ENCODE measurements around the gene FLNC. TPM values are rescaled to one million over a fixed set of nuclear protein-coding genes. Genes with fewer than 3 reads are reported as not detected.

Gene FLNC
- total and polyA plus RNA-seq, 2 of the 13 experiments (the other 11 are each of a cell fraction or from before 2014, with no cell fraction given), result 0.02 TPM; not detected in 1

- TF ChIP-seq ZNF749 (CRISPR knock-in tag; IDR thresholded peaks at IDR 0.05; ENCODE audit: borderline replicate concordance), result no peak
- TF ChIP-seq TFE3 (CRISPR knock-in tag; IDR thresholded peaks at IDR 0.05), result 0 out of 2 replicates have a peak, but pooled peaks have one; percentile 38
- TF ChIP-seq FOXJ3 (CRISPR knock-in tag; IDR thresholded peaks at IDR 0.05; ENCODE audit: borderline replicate concordance), result no peak
- peak; percentile 78 for TF ChIP-seq CTCF (CRISPR knock-in tag; IDR thresholded peaks at IDR 0.05)
- no peak for TF ChIP-seq FOSL1 (CRISPR knock-in tag; IDR thresholded peaks at IDR 0.05; ENCODE audit: borderline replicate concordance)
- no peak for TF ChIP-seq PHB2 (IDR thresholded peaks at IDR 0.05; ENCODE audit: partially characterized antibody)
- TF ChIP-seq ZFP1 (CRISPR knock-in tag; IDR thresholded peaks at IDR 0.05), result no peak
- no peak for TF ChIP-seq RFXANK (CRISPR knock-in tag; IDR thresholded peaks at IDR 0.05)
- TF ChIP-seq TEAD3 (CRISPR knock-in tag; optimal IDR thresholded peaks at IDR 0.05; ENCODE audit: borderline replicate concordance), result peak; percentile 6
Observed at GRCh38 chr7:128904381-128905197, 74.4 kb downstream of the FLNC start (continued).
